ENCODE data around the gene DDX24. TPM values are rescaled to one million over a fixed set of nuclear protein-coding genes. Genes with fewer than 3 reads are reported as not detected.

DDX24 gene
- total and polyA plus RNA-seq, 9 of the 15 experiments (the other 6 are each of a cell fraction or from before 2014, with no cell fraction given): 82.4 to 175 (median 122) TPM

DNA sequence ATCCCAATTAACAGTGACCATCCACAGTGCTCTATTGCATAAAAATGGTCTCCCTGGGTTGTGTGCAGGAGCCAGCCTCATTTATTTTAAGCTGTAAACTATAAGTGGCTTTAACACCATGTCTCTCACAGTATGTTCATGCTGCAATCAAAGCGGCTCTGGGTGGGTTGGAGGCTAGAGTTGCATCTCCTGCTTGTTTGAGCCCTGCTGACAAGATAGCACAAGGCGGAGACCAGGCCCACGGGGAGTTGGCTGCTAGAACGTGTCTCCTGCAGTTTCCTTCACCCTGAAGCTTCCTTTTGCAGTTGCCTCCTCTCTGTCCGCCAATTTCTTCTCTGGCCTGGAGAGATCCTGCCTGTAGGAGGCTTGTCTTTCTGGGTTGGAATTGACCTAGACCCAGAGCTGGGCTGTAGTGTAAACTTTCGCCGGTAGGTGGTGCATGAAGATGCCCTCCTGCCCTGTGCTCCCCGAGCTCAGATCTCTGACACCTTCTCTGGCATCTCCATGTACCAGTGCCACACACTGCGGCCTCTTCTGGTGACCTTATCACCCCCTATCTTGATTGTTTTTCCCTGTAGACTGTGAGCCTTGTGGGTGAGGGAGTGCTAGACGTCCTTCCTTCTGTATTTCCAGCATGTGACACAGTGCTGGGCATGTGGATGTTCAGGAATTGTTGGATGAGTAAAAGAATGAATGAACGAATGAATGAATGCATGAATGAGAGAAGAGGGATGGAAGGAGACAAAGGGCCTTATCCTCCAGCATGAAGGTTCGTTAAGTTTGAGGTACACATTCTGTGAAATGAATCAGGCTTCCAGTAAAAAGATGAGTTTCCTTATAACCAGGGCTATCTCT is 44.5 kb downstream of the DDX24 start (continued):
- peak; percentile 66 for TF ChIP-seq SMC3 (conservative IDR thresholded peaks at IDR 0.05; ENCODE audit: insufficient read depth, low read depth, low read length)
- peak; percentile 33 to 71 for TF ChIP-seq RAD21 (CRISPR knock-in tag; conservative IDR thresholded peaks at IDR 0.05 in 1 of 2, IDR thresholded peaks at IDR 0.05 in 1 of 2)
- TF ChIP-seq ZNF24 (IDR thresholded peaks at IDR 0.05): peak; percentile 79
- TF ChIP-seq CBFA2T2 (conservative IDR thresholded peaks at IDR 0.05): no peak

GRCh38 chr14:94034886-94035285 is 46.1 kb downstream of the DDX24 start:
- no peak for FAIRE-seq
- no peak overlapping the region for H2AFZ ChIP-seq (ENCODE audit: low read depth, low read length)
- in situ Hi-C loops (cut with MboI): loop anchor here (5.0 kb wide), 1 partner anchor 102 kb away; no protein-coding TSS in a partner anchor
- intact Hi-C loops (cut with micrococcal nuclease): no loop called here
- no peaks in the 10 kb centered on the region for H3K79me2 ChIP-seq (ENCODE audit: control insufficient read depth, insufficient read depth, low read length)
- no peaks in the 10 kb centered on the region for H3K36me3 ChIP-seq (ENCODE audit: control insufficient read depth, insufficient read depth, low read length)
- no peak overlapping the region for H3K4me3 ChIP-seq
- H3K4me2 ChIP-seq (ENCODE audit: insufficient read depth, low read length): no peak overlapping the region
- POLR2A ChIA-PET: interaction anchor here (0.6 kb wide), 1 partner anchor 49 kb away, joined by 4 read pairs; no protein-coding TSS in a partner anchor
- no peaks in the 10 kb centered on the region for H3K9me3 ChIP-seq (replicated peaks; ENCODE audit: control insufficient read depth, insufficient read depth, low read depth, low read length)
- WGBS (ENCODE audit: insufficient coverage, low coverage, missing lambda C conversion rate): 0% methylated on average over 2 of the region's 3 CpGs
- BruUV-seq (replicated peaks): no TSS peak
- no peak for DNase-seq (ENCODE audit: extremely low read depth in 1 of 4, low spot score in 3 of 4)
- H3K27ac ChIP-seq (ENCODE audit: extremely low read depth, low read depth, low read length): no peak overlapping the region
- H3K27me3 ChIP-seq (ENCODE audit: control insufficient read depth in 2 of 2, insufficient read depth in 2 of 2, low read length in 2 of 2): peaks cover 2 to 16% of the 10 kb centered on the region in 2 experiments; a peak in 3 of 5 replicates
- H3K9me1 ChIP-seq (ENCODE audit: control insufficient read depth, insufficient read depth, low read length): no peaks in the 10 kb centered on the region
- H3K9ac ChIP-seq (ENCODE audit: insufficient read depth in 1 of 2, low read depth in 2 of 2, low read length in 2 of 2): no peak overlapping the region
- no peaks in the 10 kb centered on the region; the same call in 1 of the 2 replicates for H4K20me1 ChIP-seq (replicated peaks; ENCODE audit: control insufficient read depth, insufficient read depth, low read length)
- CTCF ChIA-PET (ENCODE audit: low intra/inter-chr PET ratio): interaction anchor here (2.9 kb wide), 1 partner anchor 102 kb away, joined by 16 read pairs; no protein-coding TSS in a partner anchor
- no peak for ATAC-seq
- H3K4me1 ChIP-seq (replicated peaks in 1 of 2; ENCODE audit: control insufficient read depth in 2 of 2, insufficient read depth in 2 of 2, low read length in 2 of 2): no peaks in the 10 kb centered on the region
- TF ChIP-seq ZFP30 (CRISPR knock-in tag; IDR thresholded peaks at IDR 0.05; ENCODE audit: borderline replicate concordance) (no peak), ID3 (CRISPR knock-in tag; IDR thresholded peaks at IDR 0.05) (no peak), ID3 (tag; IDR thresholded peaks at IDR 0.05) (no peak), ESRRB (CRISPR knock-in tag; IDR thresholded peaks at IDR 0.05; ENCODE audit: borderline replicate concordance) (no peak), DPF2 (IDR thresholded peaks at IDR 0.05) (no peak), NR2F6 (CRISPR knock-in tag; IDR thresholded peaks at IDR 0.05) (no peak), ZNF124 (CRISPR knock-in tag; IDR thresholded peaks at IDR 0.05) (no peak), ZNF253 (CRISPR knock-in tag; conservative IDR thresholded peaks at IDR 0.05) (no peak), ZNF785 (CRISPR knock-in tag; IDR thresholded peaks at IDR 0.05) (no peak)
